ENCODE measurements around the gene PLVAP.

Gene PLVAP

DNA sequence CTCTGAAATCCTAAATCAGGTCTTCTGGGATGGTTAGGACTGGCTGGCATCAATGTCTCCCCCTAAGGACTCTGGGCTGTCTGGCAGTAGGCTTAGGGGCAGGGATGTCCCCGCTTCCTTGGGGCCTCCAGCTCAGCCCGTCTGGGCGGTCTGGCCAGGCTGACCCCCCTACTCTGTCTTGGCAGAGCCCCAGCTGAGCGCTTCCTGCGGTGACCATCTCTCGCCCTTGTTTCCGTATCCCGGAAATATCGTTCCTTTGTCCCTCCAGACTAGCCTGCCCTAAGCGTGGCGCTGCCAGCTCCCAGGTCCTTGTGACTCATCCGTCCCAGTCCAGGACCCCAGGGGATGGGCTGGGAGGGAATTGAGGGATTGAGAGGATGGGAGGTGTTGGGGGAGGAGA, 28.4 kb downstream of the PLVAP start:
- H3K27me3 ChIP-seq (replicated peaks; ENCODE audit: control insufficient read depth, insufficient read depth, low read length), result no peaks in the 10 kb centered on the region
- H3K36me3 ChIP-seq (ENCODE audit: control insufficient read depth, insufficient read depth, low read length), result no peaks in the 10 kb centered on the region
- TF ChIP-seq, protein P1, sequence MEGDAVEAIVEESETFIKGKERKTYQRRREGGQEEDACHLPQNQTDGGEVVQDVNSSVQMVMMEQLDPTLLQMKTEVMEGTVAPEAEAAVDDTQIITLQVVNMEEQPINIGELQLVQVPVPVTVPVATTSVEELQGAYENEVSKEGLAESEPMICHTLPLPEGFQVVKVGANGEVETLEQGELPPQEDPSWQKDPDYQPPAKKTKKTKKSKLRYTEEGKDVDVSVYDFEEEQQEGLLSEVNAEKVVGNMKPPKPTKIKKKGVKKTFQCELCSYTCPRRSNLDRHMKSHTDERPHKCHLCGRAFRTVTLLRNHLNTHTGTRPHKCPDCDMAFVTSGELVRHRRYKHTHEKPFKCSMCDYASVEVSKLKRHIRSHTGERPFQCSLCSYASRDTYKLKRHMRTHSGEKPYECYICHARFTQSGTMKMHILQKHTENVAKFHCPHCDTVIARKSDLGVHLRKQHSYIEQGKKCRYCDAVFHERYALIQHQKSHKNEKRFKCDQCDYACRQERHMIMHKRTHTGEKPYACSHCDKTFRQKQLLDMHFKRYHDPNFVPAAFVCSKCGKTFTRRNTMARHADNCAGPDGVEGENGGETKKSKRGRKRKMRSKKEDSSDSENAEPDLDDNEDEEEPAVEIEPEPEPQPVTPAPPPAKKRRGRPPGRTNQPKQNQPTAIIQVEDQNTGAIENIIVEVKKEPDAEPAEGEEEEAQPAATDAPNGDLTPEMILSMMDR (IDR thresholded peaks at IDR 0.05; ENCODE audit: insufficient read depth, low read length, poor library complexity, severe bottlenecking), result no peak
- DNase-seq (ENCODE audit: extremely low read depth, insufficient read length), result no peak
- no peak overlapping the region for H3K4me3 ChIP-seq (replicated peaks; ENCODE audit: low read depth, low read length)

DNA sequence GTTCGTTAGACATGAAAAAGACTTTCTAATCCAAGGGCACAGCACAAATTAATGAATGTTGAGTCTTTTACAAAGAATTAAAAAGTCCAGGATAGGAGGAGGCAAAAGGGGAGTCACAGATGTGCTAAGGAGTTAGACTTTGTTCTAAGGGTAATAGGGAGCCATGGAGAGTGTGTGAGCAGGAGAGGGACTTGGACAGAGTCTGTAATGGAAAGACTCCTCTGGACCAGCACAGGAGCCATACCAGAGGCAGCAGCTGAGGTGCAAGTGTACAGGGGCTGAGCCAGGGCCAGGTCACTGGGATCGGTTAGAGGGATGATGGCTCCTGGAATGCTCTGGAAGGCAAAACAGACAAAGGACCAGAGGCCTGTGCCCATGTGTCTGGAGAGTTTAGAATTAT, 29.3 kb downstream of the PLVAP start:
- TF ChIP-seq, protein P1 (IDR thresholded peaks at IDR 0.05; ENCODE audit: insufficient read depth, low read length, poor library complexity, severe bottlenecking), result no peak
- H3K27me3 ChIP-seq (replicated peaks; ENCODE audit: control insufficient read depth, insufficient read depth, low read length), result no peaks in the 10 kb centered on the region
- DNase-seq (ENCODE audit: extremely low read depth, insufficient read length), result no peak
- no peaks in the 10 kb centered on the region for H3K36me3 ChIP-seq (ENCODE audit: control insufficient read depth, insufficient read depth, low read length)
- no peak overlapping the region for H3K4me3 ChIP-seq (replicated peaks; ENCODE audit: low read depth, low read length)

- TF ChIP-seq, protein P1 (IDR thresholded peaks at IDR 0.05; ENCODE audit: insufficient read depth, low read length, poor library complexity, severe bottlenecking), result no peak
- Histone ChIP-seq H3K36me3 (ENCODE audit: control insufficient read depth, insufficient read depth, low read length) (no peaks in the 10 kb centered on the region), H3K27me3 (replicated peaks; ENCODE audit: control insufficient read depth, insufficient read depth, low read length) (no peaks in the 10 kb centered on the region), H3K4me3 (replicated peaks; ENCODE audit: low read depth, low read length) (no peak overlapping the region)
- DNase-seq (ENCODE audit: extremely low read depth, insufficient read length), result no peak
Observed at GRCh38 chr19:17347361-17347760, 29.8 kb downstream of the PLVAP start.

GRCh38 chr19:17346109-17346671, 31.0 kb downstream of the PLVAP start:
- Histone ChIP-seq H3K4me3 (replicated peaks; ENCODE audit: low read depth, low read length) (no peak overlapping the region), H3K27me3 (replicated peaks; ENCODE audit: control insufficient read depth, insufficient read depth, low read length) (no peaks in the 10 kb centered on the region), H3K36me3 (ENCODE audit: control insufficient read depth, insufficient read depth, low read length) (no peaks in the 10 kb centered on the region; the same call in 1 of the 2 replicates)
- TF ChIP-seq, protein P1 (IDR thresholded peaks at IDR 0.05; ENCODE audit: insufficient read depth, low read length, poor library complexity, severe bottlenecking), result peak; percentile 91
- peak; percentile 88 for DNase-seq (ENCODE audit: extremely low read depth, insufficient read length)

DNA sequence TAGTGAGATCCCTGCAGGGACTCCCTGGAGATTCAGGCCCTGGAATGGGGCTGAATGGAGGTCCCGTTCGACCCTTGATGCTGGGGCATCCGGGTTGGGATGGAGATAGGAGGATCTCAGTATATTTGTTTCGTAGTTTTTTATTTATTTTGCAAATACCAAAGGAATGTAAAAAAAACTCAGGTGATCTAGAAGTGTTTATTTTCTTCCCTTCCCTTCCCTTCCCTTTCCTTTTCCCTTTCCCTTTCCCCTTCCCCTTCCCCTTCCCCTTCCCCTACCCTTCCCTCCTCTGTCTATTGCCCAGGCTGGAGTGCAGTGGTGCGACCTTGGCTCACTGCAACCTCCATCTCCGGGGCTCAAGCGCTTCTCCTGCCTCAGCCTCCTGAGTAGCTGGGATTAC, 35.3 kb downstream of the PLVAP start:
- no peak overlapping the region for H3K4me3 ChIP-seq (replicated peaks; ENCODE audit: low read depth, low read length)

More for the DNA sequence above, 35.3 kb downstream of the PLVAP start:
- TF ChIP-seq, protein P1 (IDR thresholded peaks at IDR 0.05; ENCODE audit: insufficient read depth, low read length, poor library complexity, severe bottlenecking), result no peak
- Histone ChIP-seq H3K36me3 (ENCODE audit: control insufficient read depth, insufficient read depth, low read length) (peaks cover 4% of the 10 kb centered on the region), H3K27me3 (replicated peaks; ENCODE audit: control insufficient read depth, insufficient read depth, low read length) (no peaks in the 10 kb centered on the region)
- DNase-seq (ENCODE audit: extremely low read depth, insufficient read length), result no peak

Data from GM06990 (cell line).